HepG2 (cell line): Measurements from ENCODE around the gene BCL7A. TPM values are rescaled to one million over a fixed set of nuclear protein-coding genes. Genes with fewer than 3 reads are reported as not detected.

Experiments
- BRCA1 ChIP-seq: sonication (generic); formaldehyde crosslinking; IDR thresholded peaks from 2 replicates; pipeline ENCODE4 v1.4.0; 2020; ENCODE audit warnings: missing genetic modification reagents
- CHD4 ChIP-seq: fragments of 200-600 bp; sonication (generic); IDR thresholded peaks from 2 replicates; pipeline ENCODE4 v1.7.0; 2017; ENCODE audit warnings: mild to moderate bottlenecking, low read length, borderline replicate concordance
- KLF15 ChIP-seq: sonication (generic); formaldehyde crosslinking; IDR thresholded peaks from 2 replicates; pipeline ENCODE4 v1.8.1; 2023; ENCODE audit warnings: borderline replicate concordance, mild to moderate bottlenecking, inconsistent platforms, missing genetic modification reagents, mixed read lengths
- NFKBIZ ChIP-seq: IDR thresholded peaks from 2 replicates; pipeline ENCODE4 v1.6.1; 2018; ENCODE audit warnings: missing genetic modification reagents, missing compliant biosample characterization
- ZFP37 ChIP-seq: sonication (generic); formaldehyde crosslinking; IDR thresholded peaks from 2 replicates; pipeline ENCODE4 v1.4.0; 2020; ENCODE audit warnings: missing genetic modification reagents, borderline replicate concordance
- ZNF253 ChIP-seq: sonication (generic); formaldehyde crosslinking; IDR thresholded peaks from 2 replicates; pipeline ENCODE4 v1.8.0; 2022; ENCODE audit warnings: mild to moderate bottlenecking, missing genetic modification reagents, borderline replicate concordance
- ZNF34 ChIP-seq: sonication (generic); formaldehyde crosslinking; IDR thresholded peaks from 2 replicates; pipeline ENCODE4 v1.4.0; 2020; ENCODE audit warnings: mild to moderate bottlenecking, missing genetic modification reagents, borderline replicate concordance
- ZNF572 ChIP-seq: sonication (generic); formaldehyde crosslinking; IDR thresholded peaks from 2 replicates; pipeline ENCODE4 v1.5.1; 2020; ENCODE audit warnings: mild to moderate bottlenecking, missing genetic modification reagents
- ZNF709 ChIP-seq: sonication (generic); formaldehyde crosslinking; IDR thresholded peaks from 2 replicates; pipeline ENCODE4 v1.5.0; 2020; ENCODE audit warnings: mild to moderate bottlenecking, missing genetic modification reagents
- polyA plus RNA-seq, 8 experiments: library from polyadenylated mRNA; depleted of rRNA in 3 of 8; stranded (reverse) in 7 of 8; unstranded in 1 of 8; fragments of >200 nt; fragmentation: Illumina TruSeq in 4 of 8; extraction: Trizol in 4 of 8; gene quantifications; 2 replicates each; pipeline versions ENCODE4 v1.2.1 to v1.2.3, GENCODE V29; 2011 to 2016; ENCODE audit warnings: low read depth in 4 of 8, missing spikeins in 1 of 8, mixed read lengths in 1 of 8; ENCODE audit not compliant: insufficient read depth in 1 of 8
- total RNA-seq, 5 experiments: library from RNA; depleted of rRNA; stranded (reverse); fragments of >200 nt; fragmentation: Illumina TruSeq; extraction: Trizol; gene quantifications; 2 replicates each; pipeline ENCODE4 v1.2.3, GENCODE V29; 2016; ENCODE audit warnings: low read depth in 1 of 5
- TF ChIP-seq, protein P1 (sequence below): sonication (generic); formaldehyde crosslinking; conservative IDR thresholded peaks from 2 replicates; pipeline ENCODE4 v1.4.0; 2020; ENCODE audit warnings: missing genetic modification reagents
- TF ChIP-seq, protein P2 (sequence below): sonication (generic); formaldehyde crosslinking; IDR thresholded peaks from 2 replicates; pipeline ENCODE4 v1.4.0; 2020; ENCODE audit warnings: missing genetic modification reagents
- TF ChIP-seq, protein P3 (sequence below): IDR thresholded peaks from 2 replicates; pipeline ENCODE4 v1.6.1; 2016; ENCODE audit warnings: missing compliant biosample characterization, missing genetic modification reagents, borderline replicate concordance
- TF ChIP-seq, protein P4 (sequence below): sonication (generic); formaldehyde crosslinking; IDR thresholded peaks from 2 replicates; pipeline ENCODE4 v1.4.0; 2020; ENCODE audit warnings: missing genetic modification reagents

BCL7A gene
- total and polyA plus RNA-seq, 2 of the 13 experiments (the other 11 are each of a cell fraction or from before 2014, with no cell fraction given): 4.1 to 6.2 TPM

DNA sequence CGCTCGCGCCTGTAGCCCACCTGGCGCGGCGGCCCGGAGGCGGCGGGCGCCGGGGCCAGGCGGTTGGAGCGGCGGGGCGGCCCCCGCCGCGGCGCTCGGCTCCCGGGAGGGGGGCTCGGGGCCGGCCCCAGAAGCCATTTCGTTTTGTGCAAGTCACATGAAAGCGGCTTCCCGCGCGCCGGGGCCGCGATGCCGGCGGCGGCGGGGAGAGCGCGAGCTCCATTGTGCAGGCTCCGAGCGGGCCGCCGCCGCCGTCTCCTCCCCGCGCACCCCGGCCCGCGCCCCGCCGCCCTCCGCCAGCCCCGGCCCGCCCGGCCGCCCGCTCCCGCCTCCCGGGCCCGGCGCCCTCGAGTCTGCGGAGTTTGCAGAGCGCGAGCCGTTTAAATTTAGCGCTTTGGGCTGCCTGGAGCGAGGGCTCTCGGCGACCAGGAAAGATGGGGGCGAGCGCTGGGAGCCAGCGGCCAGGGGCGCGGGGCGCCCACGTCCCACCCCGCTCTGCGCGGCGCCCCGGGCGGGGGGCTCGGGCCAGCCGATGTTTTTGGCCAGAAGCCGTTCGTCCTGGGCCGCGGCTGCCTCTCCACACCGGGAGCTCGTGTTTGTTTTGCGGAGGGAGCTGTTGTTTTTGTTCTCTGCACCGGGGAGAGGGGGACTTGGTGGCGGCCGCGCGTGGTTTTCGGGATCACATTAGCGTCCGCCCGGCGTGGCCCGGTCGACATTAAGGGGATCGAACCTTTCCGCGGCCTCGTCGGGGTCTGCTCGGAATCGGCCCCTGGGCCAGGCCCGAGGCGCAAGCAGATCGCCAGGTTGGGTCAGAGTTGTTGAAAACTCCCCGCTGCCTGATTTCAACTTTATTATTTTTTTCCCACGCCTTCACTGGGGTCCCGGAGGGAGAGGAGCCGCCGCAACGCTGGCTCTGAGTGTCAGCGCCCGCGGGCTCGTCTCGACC, 982 bp downstream of the BCL7A start (continued):
- TF ChIP-seq, protein P1, sequence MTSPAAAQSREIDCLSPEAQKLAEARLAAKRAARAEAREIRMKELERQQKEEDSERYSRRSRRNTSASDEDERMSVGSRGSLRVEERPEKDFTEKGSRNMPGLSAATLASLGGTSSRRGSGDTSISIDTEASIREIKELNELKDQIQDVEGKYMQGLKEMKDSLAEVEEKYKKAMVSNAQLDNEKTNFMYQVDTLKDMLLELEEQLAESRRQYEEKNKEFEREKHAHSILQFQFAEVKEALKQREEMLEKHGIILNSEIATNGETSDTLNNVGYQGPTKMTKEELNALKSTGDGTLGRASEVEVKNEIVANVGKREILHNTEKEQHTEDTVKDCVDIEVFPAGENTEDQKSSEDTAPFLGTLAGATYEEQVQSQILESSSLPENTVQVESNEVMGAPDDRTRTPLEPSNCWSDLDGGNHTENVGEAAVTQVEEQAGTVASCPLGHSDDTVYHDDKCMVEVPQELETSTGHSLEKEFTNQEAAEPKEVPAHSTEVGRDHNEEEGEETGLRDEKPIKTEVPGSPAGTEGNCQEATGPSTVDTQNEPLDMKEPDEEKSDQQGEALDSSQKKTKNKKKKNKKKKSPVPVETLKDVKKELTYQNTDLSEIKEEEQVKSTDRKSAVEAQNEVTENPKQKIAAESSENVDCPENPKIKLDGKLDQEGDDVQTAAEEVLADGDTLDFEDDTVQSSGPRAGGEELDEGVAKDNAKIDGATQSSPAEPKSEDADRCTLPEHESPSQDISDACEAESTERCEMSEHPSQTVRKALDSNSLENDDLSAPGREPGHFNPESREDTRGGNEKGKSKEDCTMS (CRISPR knock-in tag): no peak
- TF ChIP-seq, protein P2, sequence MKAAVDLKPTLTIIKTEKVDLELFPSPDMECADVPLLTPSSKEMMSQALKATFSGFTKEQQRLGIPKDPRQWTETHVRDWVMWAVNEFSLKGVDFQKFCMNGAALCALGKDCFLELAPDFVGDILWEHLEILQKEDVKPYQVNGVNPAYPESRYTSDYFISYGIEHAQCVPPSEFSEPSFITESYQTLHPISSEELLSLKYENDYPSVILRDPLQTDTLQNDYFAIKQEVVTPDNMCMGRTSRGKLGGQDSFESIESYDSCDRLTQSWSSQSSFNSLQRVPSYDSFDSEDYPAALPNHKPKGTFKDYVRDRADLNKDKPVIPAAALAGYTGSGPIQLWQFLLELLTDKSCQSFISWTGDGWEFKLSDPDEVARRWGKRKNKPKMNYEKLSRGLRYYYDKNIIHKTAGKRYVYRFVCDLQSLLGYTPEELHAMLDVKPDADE (CRISPR knock-in tag): no peak
- TF ChIP-seq CHD4 (no peak), ZNF34 (CRISPR knock-in tag) (0 out of 2 replicates have a peak, but pooled peaks have one; percentile 33), ZFP37 (CRISPR knock-in tag) (no peak), BRCA1 (no peak), ZNF253 (CRISPR knock-in tag) (no peak), ZNF572 (CRISPR knock-in tag) (no peak), KLF15 (CRISPR knock-in tag) (0 out of 2 replicates have a peak, but pooled peaks have one; percentile 7), ZNF709 (CRISPR knock-in tag) (no peak), NFKBIZ (CRISPR knock-in tag) (no peak)
- TF ChIP-seq, protein P3, sequence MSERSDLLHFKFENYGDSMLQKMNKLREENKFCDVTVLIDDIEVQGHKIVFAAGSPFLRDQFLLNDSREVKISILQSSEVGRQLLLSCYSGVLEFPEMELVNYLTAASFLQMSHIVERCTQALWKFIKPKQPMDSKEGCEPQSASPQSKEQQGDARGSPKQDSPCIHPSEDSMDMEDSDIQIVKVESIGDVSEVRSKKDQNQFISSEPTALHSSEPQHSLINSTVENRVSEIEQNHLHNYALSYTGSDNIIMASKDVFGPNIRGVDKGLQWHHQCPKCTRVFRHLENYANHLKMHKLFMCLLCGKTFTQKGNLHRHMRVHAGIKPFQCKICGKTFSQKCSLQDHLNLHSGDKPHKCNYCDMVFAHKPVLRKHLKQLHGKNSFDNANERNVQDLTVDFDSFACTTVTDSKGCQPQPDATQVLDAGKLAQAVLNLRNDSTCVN (CRISPR knock-in tag): 0 out of 2 replicates have a peak, but pooled peaks have one; percentile 2
- TF ChIP-seq, protein P4, sequence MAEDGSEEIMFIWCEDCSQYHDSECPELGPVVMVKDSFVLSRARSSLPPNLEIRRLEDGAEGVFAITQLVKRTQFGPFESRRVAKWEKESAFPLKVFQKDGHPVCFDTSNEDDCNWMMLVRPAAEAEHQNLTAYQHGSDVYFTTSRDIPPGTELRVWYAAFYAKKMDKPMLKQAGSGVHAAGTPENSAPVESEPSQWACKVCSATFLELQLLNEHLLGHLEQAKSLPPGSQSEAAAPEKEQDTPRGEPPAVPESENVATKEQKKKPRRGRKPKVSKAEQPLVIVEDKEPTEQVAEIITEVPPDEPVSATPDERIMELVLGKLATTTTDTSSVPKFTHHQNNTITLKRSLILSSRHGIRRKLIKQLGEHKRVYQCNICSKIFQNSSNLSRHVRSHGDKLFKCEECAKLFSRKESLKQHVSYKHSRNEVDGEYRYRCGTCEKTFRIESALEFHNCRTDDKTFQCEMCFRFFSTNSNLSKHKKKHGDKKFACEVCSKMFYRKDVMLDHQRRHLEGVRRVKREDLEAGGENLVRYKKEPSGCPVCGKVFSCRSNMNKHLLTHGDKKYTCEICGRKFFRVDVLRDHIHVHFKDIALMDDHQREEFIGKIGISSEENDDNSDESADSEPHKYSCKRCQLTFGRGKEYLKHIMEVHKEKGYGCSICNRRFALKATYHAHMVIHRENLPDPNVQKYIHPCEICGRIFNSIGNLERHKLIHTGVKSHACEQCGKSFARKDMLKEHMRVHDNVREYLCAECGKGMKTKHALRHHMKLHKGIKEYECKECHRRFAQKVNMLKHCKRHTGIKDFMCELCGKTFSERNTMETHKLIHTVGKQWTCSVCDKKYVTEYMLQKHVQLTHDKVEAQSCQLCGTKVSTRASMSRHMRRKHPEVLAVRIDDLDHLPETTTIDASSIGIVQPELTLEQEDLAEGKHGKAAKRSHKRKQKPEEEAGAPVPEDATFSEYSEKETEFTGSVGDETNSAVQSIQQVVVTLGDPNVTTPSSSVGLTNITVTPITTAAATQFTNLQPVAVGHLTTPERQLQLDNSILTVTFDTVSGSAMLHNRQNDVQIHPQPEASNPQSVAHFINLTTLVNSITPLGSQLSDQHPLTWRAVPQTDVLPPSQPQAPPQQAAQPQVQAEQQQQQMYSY: no peak
